ENCODE data around the gene OBSL1. TPM values are rescaled to one million over a fixed set of nuclear protein-coding genes. Genes with fewer than 3 reads are reported as not detected.

OBSL1 gene
- polyA plus RNA-seq, 3 donors = 0.09 TPM; not detected in 2

- no peak overlapping the region for H3K4me3 ChIP-seq (replicated peaks in 1 of 3; ENCODE audit: low read depth in 2 of 3, low read length in 3 of 3)
- 97% methylated on average over 20 of the region's 21 CpGs for WGBS (ENCODE audit: insufficient coverage)
- H2AFZ ChIP-seq (ENCODE audit: insufficient read depth, low read depth, low read length, poor library complexity, severe bottlenecking) = no peak overlapping the region
- H4K20me1 ChIP-seq (ENCODE audit: insufficient read depth, low read length) = no peaks in the 10 kb centered on the region
- no peaks in the 10 kb centered on the region for H3K4me1 Mint-ChIP-seq
- no peak overlapping the region for H3K27ac Mint-ChIP-seq
- peaks cover 9 to 17% of the 10 kb centered on the region in 2 donors for H3K27me3 ChIP-seq (ENCODE audit: control insufficient read depth in 2 of 2, insufficient read depth in 2 of 2, low read length in 2 of 2)
- peaks cover 0 to 1% (median 0%) of the 10 kb centered on the region in 7 donors for H3K9me3 Mint-ChIP-seq
- intact Hi-C loops (cut with micrococcal nuclease) = no loop called here
- H3K4me2 ChIP-seq (replicated peaks; ENCODE audit: extremely low read depth, low read length, poor library complexity, severe bottlenecking) = no peak overlapping the region
- no peaks in the 10 kb centered on the region for H3K36me3 Mint-ChIP-seq
- no peak overlapping the region for H3K4me3 Mint-ChIP-seq
- H3K79me2 ChIP-seq (ENCODE audit: insufficient read depth, low read length) = no peaks in the 10 kb centered on the region
- no peaks in the 10 kb centered on the region for H3K36me3 ChIP-seq (replicated peaks in 1 of 2; ENCODE audit: control insufficient read depth in 1 of 2, insufficient read depth in 2 of 2, low read length in 2 of 2)
- TF ChIP-seq CTCF (IDR thresholded peaks at IDR 0.05) = no peak
- peaks cover 3 to 9% of the 10 kb centered on the region in 2 donors for H3K4me1 ChIP-seq (ENCODE audit: control insufficient read depth in 1 of 2, insufficient read depth in 2 of 2, low read length in 2 of 2)
- DNase-seq = no peak
- no peak overlapping the region for H3K27ac ChIP-seq (ENCODE audit: low read depth in 1 of 2, low read length in 2 of 2)
- no peak overlapping the region for H3K9ac ChIP-seq (ENCODE audit: insufficient read depth, low read length, poor library complexity, severe bottlenecking)
- peaks cover 12 to 18% (median 16%) of the 10 kb centered on the region in 3 donors for H3K27me3 Mint-ChIP-seq (ENCODE audit: low read depth in 3 of 3)
- no peaks in the 10 kb centered on the region for H3K9me3 ChIP-seq (replicated peaks in 1 of 2; ENCODE audit: control insufficient read depth in 1 of 2, insufficient read depth in 1 of 2, low read length in 2 of 2)
Observed at GRCh38 chr2:219557320-219557719, 14.0 kb downstream of the OBSL1 start.

GRCh38 chr2:219556413-219556812 lies 14.9 kb downstream of the OBSL1 start:
- Histone ChIP-seq H4K20me1 (ENCODE audit: insufficient read depth, low read length) (no peaks in the 10 kb centered on the region), H3K4me2 (replicated peaks; ENCODE audit: extremely low read depth, low read length, poor library complexity, severe bottlenecking) (no peak overlapping the region), H3K4me1 (ENCODE audit: control insufficient read depth in 1 of 2, insufficient read depth in 2 of 2, low read length in 2 of 2) (peaks cover 12 to 18% of the 10 kb centered on the region in 2 donors), H3K27ac (ENCODE audit: low read depth in 1 of 2, low read length in 2 of 2) (no peak overlapping the region), H3K4me3 (replicated peaks in 1 of 3; ENCODE audit: low read depth in 2 of 3, low read length in 3 of 3) (no peak overlapping the region), H3K79me2 (ENCODE audit: insufficient read depth, low read length) (no peaks in the 10 kb centered on the region), H3K9me3 (replicated peaks in 1 of 2; ENCODE audit: control insufficient read depth in 1 of 2, insufficient read depth in 1 of 2, low read length in 2 of 2) (peaks cover 0 to 5% of the 10 kb centered on the region in 2 donors), H3K36me3 (replicated peaks in 1 of 2; ENCODE audit: control insufficient read depth in 1 of 2, insufficient read depth in 2 of 2, low read length in 2 of 2) (no peaks in the 10 kb centered on the region), H3K27me3 (ENCODE audit: control insufficient read depth in 2 of 2, insufficient read depth in 2 of 2, low read length in 2 of 2) (peaks cover 16 to 25% of the 10 kb centered on the region in 2 donors), H2AFZ (ENCODE audit: insufficient read depth, low read depth, low read length, poor library complexity, severe bottlenecking) (no peak overlapping the region), H3K9ac (ENCODE audit: insufficient read depth, low read length, poor library complexity, severe bottlenecking) (no peak overlapping the region)
- peaks cover 0 to 4% (median 0%) of the 10 kb centered on the region in 7 donors for H3K9me3 Mint-ChIP-seq
- intact Hi-C loops (cut with micrococcal nuclease) = no loop called here
- H3K4me1 Mint-ChIP-seq = peaks cover 5% of the 10 kb centered on the region
- no peak for TF ChIP-seq CTCF (IDR thresholded peaks at IDR 0.05)
- no peaks in the 10 kb centered on the region for H3K36me3 Mint-ChIP-seq
- DNase-seq = no peak
- WGBS (ENCODE audit: insufficient coverage) = 88% methylated on average over 16 of the region's 19 CpGs
- H3K4me3 Mint-ChIP-seq = no peak overlapping the region
- H3K27me3 Mint-ChIP-seq (ENCODE audit: low read depth in 3 of 3) = peaks cover 21 to 27% (median 25%) of the 10 kb centered on the region in 3 donors
- H3K27ac Mint-ChIP-seq = no peak overlapping the region

Data from CD14-positive monocyte (primary cell).